Globus pallidus (tissue), 1 donor: ENCODE results near the gene FARP1.

Experiments used
- DNase-seq: peaks from one replicate; pipeline ENCODE4 v3.0.0-alpha.2; 2015; ENCODE audit warnings: low spot score

FARP1 gene

DNA sequence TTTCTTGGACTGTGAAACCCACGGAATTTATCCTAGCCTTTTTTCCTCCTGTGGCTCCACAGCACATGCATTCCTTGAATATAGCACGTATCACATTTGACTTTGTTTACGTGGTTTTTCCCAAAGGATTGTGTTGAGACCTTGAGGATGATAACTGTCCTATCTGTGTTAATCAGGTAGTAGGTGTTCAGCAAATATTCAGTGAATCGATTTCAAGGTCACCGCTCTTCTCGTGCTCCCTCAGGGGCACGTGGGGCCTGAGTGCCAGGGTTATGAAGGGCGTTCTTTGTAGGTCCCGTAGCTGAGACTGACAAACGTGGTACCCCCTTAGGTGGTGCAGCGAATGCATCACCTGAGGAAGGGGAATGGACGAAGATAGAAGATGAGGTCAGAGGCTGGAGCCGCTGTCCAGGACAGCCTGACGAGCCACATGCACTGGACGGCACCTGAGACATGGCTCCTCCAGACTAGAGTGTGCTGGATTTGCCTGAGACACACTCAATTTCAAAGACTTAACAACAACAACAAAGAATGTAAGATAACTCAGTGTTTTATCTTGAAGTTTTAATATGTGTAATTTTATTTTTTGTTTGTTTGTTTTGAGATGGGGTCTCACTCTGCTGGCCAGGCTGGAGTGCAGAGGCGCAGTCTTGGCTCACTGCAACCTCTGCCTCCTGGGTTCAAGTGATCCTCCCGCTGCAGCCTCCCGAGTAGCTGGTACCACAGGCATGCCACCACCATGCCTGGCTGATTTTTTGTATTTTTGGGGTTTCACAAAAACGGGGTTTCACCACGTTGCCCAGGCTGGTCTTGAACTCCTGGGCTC, 165.4 kb downstream of the FARP1 start:
- no peak for DNase-seq

GRCh38 chr13:98309569-98310335, 166.9 kb downstream of the FARP1 start:
- DNase-seq = no peak

- DNase-seq = no peak
Observed at GRCh38 chr13:98310485-98311199, 167.7 kb downstream of the FARP1 start.

DNA sequence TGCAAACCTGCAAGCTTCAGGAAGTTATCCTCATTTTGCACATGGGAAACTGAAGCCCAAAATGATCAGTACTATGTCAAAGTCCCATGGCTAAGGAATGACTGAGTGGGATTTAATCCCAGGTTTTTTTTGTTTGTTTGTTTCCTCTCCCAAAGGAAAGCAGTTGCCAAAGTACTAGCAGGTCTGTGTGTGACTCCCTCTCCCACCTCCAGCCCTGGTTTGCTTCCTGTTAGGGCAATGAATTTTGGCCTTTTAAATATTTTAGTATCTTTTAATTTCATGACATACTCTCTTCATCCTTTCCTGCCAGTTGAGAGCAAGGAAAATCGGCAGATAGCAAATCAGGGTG, 168.3 kb downstream of the FARP1 start:
- DNase-seq = no peak

DNA sequence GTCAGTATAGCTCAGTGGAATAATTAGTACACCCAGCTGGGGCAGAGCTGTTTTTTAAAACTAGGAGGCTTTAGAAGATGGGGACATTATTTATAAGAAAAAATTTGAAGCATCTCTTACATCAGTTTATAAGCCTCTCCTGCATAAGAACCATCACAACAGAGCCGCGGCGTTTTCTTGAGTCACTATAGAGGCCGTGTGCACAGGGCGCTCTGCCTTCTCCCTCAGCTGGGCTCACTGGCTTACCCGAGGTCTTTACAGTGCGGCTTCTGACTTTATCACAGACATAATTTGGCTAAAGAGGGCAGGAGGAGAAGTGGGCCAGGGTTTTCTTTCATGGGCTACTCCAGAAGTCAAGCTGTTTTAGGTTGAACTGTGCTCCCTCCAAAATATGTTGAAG, 169.7 kb downstream of the FARP1 start:
- no peak for DNase-seq

DNA sequence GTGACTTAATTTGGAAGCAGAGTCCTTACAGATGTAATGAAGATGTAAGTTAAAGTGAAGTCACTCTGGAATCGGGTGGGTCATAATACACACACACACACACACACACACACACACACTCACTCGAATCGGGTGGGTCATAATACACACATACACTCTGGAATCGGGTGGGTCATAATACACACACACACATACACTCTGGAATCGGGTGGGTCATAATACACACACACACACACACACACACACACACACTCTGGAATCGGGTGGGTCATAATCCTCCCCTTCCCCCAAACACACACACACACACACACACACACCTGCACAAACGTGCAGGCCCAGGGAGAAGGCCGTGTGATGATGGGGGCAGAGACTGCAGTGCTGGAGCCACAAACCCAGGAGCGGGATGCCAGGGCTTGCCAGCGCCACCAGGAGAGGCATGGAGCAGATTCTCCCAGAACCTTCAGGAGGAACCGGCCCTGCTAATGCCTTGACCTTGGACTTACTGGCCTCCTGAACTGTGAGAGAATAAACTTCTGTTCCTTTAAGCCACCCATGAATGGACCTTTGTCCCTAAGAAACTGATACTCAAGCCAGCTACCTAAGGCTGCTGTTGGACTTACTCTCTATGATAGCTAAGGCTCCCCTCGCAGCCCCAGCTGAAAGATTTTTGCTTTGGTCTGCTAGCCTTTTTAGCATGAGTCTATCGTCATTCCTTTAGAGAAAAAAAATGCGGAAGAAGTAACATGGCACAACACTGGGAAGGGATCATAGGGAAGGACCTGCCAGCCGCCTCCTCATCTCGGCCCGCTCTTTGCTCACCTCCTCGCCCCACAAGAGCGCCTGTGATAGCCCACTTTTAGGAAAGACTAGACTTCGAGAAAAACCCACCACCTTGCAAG, 170.4 kb downstream of the FARP1 start:
- no peak for DNase-seq

DNA sequence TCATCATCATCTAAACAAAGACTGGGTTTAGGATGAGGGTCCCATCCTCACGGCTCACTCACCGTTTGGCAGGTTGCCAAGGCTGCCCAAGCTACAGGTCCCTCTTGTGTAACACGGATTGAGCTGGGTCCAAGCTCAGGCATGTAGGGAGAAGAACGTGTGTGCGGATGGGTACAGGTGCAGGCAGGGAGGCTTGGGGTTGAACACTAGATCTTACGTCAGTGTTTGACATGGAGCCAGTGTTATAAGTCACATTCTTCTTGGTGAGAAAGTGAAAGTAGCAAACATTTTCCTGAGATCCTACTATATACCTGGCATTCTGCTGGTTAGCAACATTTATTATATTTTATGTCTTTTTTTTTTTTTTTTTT, 171.0 kb downstream of the FARP1 start:
- DNase-seq = no peak

- no peak for DNase-seq
Observed at GRCh38 chr13:98315466-98315865, 172.6 kb downstream of the FARP1 start.

- DNase-seq = no peak
Observed at GRCh38 chr13:98315902-98316301, 173.0 kb downstream of the FARP1 start.

DNA sequence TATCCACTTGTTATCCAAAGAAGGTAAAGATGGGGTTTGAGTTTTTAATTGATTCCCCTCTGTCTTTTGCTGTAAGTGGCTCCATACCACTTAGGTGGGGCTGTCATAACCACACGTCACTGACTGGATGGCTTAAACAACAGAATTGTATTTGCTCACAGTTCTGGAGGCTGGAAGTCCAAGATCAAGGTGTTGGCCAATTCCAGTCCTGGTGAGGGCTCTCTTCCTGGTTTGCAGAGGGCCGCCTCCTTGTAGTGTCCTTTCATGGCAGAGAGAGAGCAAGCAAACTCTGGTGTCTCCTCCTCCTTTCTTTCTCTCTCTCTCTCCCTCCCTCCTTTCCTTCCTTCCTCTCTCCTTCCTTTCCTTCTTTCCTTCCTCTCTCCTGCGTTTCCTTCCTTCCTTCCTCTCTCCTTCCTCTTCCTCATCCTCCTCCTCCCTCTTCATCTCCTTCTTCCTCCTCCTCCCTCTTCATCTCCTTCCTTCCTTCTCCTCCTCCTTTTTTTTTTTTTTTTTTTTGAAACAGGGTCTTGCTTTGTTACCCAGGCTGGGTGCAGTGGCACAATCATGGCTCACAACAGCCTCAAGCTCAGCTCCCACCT, 174.8 kb downstream of the FARP1 start:
- no peak for DNase-seq

- no peak for DNase-seq
Observed at GRCh38 chr13:98318263-98318878, 175.5 kb downstream of the FARP1 start.

GRCh38 chr13:98320561-98321105, 177.7 kb downstream of the FARP1 start:
- DNase-seq = no peak

- no peak for DNase-seq
Observed at GRCh38 chr13:98321395-98321794, 178.5 kb downstream of the FARP1 start.

GRCh38 chr13:98322091-98322718, 179.3 kb downstream of the FARP1 start:
- no peak for DNase-seq

GRCh38 chr13:98324105-98324504, 181.2 kb downstream of the FARP1 start:
- no peak for DNase-seq

GRCh38 chr13:98325724-98326123, 182.8 kb downstream of the FARP1 start:
- DNase-seq = no peak

- no peak for DNase-seq
Observed at GRCh38 chr13:98326291-98326690, 183.4 kb downstream of the FARP1 start.

DNA sequence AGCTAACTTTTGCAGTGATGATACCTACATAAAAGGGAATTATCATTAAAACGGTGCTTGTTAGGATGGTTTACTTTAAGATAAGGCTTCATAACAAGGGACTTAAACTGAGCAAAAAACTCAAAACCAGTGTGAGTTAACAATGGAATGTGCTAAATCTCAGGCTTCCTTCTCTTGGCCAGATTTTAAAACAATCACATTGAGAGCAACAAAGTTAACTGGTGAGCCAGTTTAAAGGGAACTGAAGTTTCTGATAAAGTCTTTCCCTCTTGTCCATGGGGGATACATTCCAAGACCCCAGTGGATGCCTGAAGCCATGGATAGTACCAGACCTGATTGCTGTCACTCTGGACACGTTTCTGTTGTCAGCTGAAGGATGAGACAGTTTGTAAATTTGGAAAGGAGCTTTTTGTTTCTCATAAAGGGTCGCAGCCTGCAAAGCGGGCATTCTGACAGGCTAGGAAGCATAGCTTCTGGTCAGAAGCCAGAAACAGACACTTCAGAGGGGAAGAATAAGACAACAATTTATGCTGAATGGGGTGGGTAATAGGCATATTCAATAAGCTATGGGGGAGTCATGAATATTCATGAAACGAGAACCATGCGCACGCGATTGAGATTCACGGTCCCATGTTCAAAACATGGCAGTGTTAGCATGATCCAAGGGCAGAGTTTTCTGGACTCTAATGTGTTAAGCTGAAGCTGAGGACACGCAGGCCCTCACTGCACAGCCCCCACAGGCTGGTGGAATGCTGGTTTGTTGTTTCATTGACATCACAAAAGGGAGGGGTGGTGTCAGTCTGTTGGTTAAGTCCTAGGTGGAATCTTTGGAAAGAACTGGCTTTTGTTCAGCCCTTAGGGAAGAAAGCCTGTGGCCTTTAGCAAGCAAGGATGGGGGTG, 184.7 kb downstream of the FARP1 start:
- DNase-seq = no peak

DNA sequence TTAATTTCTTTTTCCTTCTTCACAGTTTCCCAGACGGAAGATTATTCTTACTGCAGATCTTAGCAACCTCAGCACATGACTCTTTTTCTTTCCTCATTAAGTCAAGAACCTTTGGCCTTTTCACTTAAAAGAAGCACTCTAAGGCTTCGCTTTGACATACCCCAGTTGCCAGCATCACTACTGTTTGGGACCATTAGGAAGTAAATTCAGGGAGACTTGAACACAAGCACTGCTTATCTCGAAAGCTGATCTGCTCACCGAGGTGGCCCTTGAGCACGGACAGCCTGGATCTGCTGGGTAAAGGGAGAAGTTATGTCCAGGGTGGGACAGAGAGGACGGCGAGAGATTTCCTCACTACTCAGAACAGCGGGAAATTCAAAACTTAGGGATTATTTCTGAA, 185.6 kb downstream of the FARP1 start:
- no peak for DNase-seq
